HepG2 (cell line): ENCODE measurements around the gene FBXL13. TPM values are rescaled to one million over a fixed set of nuclear protein-coding genes. Genes with fewer than 3 reads are reported as not detected.
A peak's percentile ranks its signal among the peaks of the same experiment; 100 is the strongest.

ENCODE experiments used
- ARNT2 ChIP-seq: sonication (generic); formaldehyde crosslinking; IDR thresholded peaks from 2 replicates; pipeline ENCODE4 v1.8.0; 2022; ENCODE audit warnings: mild to moderate bottlenecking, low read depth, missing genetic modification reagents, moderate library complexity
- EP300 ChIP-seq, 3 experiments: sonication (generic) in 1 of 3; formaldehyde crosslinking in 1 of 3; IDR thresholded peaks; 2 replicates each; pipeline versions ENCODE4 v1.5.1 to v1.6.1; 2011 to 2020; ENCODE audit warnings: low read depth in 2 of 3, low read length in 2 of 3, borderline replicate concordance in 1 of 3, improper control_type of control experiment in 1 of 3, mild to moderate bottlenecking in 1 of 3, missing genetic modification reagents in 1 of 3, moderate library complexity in 1 of 3
- FOSL2 ChIP-seq: sonication (generic); formaldehyde crosslinking; IDR thresholded peaks from 2 replicates; pipeline ENCODE4 v1.4.0; 2020; ENCODE audit warnings: missing genetic modification reagents
- FOXA3 ChIP-seq: IDR thresholded peaks from 2 replicates; pipeline ENCODE4 v1.6.1; 2016; ENCODE audit warnings: missing genetic modification reagents, missing compliant biosample characterization
- GATA4 ChIP-seq: sonication (generic); IDR thresholded peaks from 2 replicates; pipeline ENCODE4 v1.6.1; 2016; ENCODE audit warnings: antibody characterized with exemption, low read depth, borderline replicate concordance
- HMG20A ChIP-seq: IDR thresholded peaks from 2 replicates; pipeline ENCODE4 v1.6.1; 2016; ENCODE audit warnings: borderline replicate concordance
- MAFF ChIP-seq: IDR thresholded peaks from 2 replicates; pipeline ENCODE4 v1.6.1; 2011; ENCODE audit warnings: low read depth, low read length, improper control_type of control experiment
- MED1 ChIP-seq: sonication (generic); formaldehyde crosslinking; IDR thresholded peaks from 2 replicates; pipeline ENCODE4 v1.4.0; 2020; ENCODE audit warnings: missing genetic modification reagents
- PITX1 ChIP-seq: sonication (generic); formaldehyde crosslinking; IDR thresholded peaks from 2 replicates; pipeline ENCODE4 v1.5.1; 2020; ENCODE audit warnings: mild to moderate bottlenecking, missing genetic modification reagents
- RAD21 ChIP-seq: fragments of 450-650 bp; formaldehyde crosslinking; IDR thresholded peaks from 2 replicates; pipeline ENCODE4 v1.5.0; 2020; ENCODE audit warnings: mild to moderate bottlenecking
- SAP130 ChIP-seq: IDR thresholded peaks from 2 replicates; pipeline ENCODE4 v1.6.1; 2016; ENCODE audit warnings: low read depth
- SIX1 ChIP-seq: sonication (generic); formaldehyde crosslinking; IDR thresholded peaks from 2 replicates; pipeline ENCODE4 v1.4.0; 2020; ENCODE audit warnings: missing genetic modification reagents, borderline replicate concordance
- SOX13 ChIP-seq, 3 experiments: fragments of 450-650 bp in 1 of 3; sonication (generic) in 1 of 3; formaldehyde crosslinking in 1 of 3; IDR thresholded peaks in 2 of 3; conservative IDR thresholded peaks in 1 of 3; 2 replicates each; pipeline versions ENCODE4 v1.5.0 to v1.6.1; 2016 to 2020; ENCODE audit warnings: antibody characterized with exemption in 1 of 3, mild to moderate bottlenecking in 1 of 3, missing compliant biosample characterization in 1 of 3, missing genetic modification reagents in 1 of 3, moderate library complexity in 1 of 3
- TEAD3 ChIP-seq: optimal IDR thresholded peaks from 2 replicates; pipeline ENCODE3; 2016; ENCODE audit warnings: borderline replicate concordance
- ZBTB20 ChIP-seq: sonication (generic); formaldehyde crosslinking; IDR thresholded peaks from 2 replicates; pipeline ENCODE4 v1.8.1; 2023; ENCODE audit warnings: missing genetic modification reagents, low read depth, mild to moderate bottlenecking, borderline replicate concordance
- ZNF275 ChIP-seq: sonication (generic); formaldehyde crosslinking; IDR thresholded peaks from 2 replicates; pipeline ENCODE4 v1.8.0; 2022; ENCODE audit warnings: missing genetic modification reagents, mild to moderate bottlenecking, inconsistent platforms, borderline replicate concordance
- ZNF564 ChIP-seq: sonication (generic); formaldehyde crosslinking; IDR thresholded peaks from 2 replicates; pipeline ENCODE4 v1.8.1; 2023; ENCODE audit warnings: mild to moderate bottlenecking, missing genetic modification reagents
- ZNF749 ChIP-seq: sonication (generic); formaldehyde crosslinking; IDR thresholded peaks from 2 replicates; pipeline ENCODE4 v1.8.0; 2022; ENCODE audit warnings: mild to moderate bottlenecking, missing genetic modification reagents, moderate library complexity, borderline replicate concordance
- polyA plus RNA-seq, 8 experiments: library from polyadenylated mRNA; depleted of rRNA in 3 of 8; stranded (reverse) in 7 of 8; unstranded in 1 of 8; fragments of >200 nt; fragmentation: Illumina TruSeq in 4 of 8; extraction: Trizol in 4 of 8; gene quantifications; 2 replicates each; pipeline versions ENCODE4 v1.2.1 to v1.2.3, GENCODE V29; 2011 to 2016; ENCODE audit warnings: low read depth in 4 of 8, missing spikeins in 1 of 8, mixed read lengths in 1 of 8; ENCODE audit not compliant: insufficient read depth in 1 of 8
- total RNA-seq, 5 experiments: library from RNA; depleted of rRNA; stranded (reverse); fragments of >200 nt; fragmentation: Illumina TruSeq; extraction: Trizol; gene quantifications; 2 replicates each; pipeline ENCODE4 v1.2.3, GENCODE V29; 2016; ENCODE audit warnings: low read depth in 1 of 5
- TF ChIP-seq, protein P1 (sequence below): sonication (generic); formaldehyde crosslinking; IDR thresholded peaks from 2 replicates; pipeline ENCODE4 v1.5.1; 2020; ENCODE audit warnings: mild to moderate bottlenecking, missing genetic modification reagents, borderline replicate concordance
- TF ChIP-seq, protein P2 (sequence below): IDR thresholded peaks from 2 replicates; pipeline ENCODE4 v1.6.1; 2012; ENCODE audit warnings: low read depth, low read length, improper control_type of control experiment

Gene FBXL13
- total and polyA plus RNA-seq, 2 of the 13 experiments (the other 11 are each of a cell fraction or from before 2014, with no cell fraction given), result 0.24 to 0.77 TPM

- TF ChIP-seq, protein P1, sequence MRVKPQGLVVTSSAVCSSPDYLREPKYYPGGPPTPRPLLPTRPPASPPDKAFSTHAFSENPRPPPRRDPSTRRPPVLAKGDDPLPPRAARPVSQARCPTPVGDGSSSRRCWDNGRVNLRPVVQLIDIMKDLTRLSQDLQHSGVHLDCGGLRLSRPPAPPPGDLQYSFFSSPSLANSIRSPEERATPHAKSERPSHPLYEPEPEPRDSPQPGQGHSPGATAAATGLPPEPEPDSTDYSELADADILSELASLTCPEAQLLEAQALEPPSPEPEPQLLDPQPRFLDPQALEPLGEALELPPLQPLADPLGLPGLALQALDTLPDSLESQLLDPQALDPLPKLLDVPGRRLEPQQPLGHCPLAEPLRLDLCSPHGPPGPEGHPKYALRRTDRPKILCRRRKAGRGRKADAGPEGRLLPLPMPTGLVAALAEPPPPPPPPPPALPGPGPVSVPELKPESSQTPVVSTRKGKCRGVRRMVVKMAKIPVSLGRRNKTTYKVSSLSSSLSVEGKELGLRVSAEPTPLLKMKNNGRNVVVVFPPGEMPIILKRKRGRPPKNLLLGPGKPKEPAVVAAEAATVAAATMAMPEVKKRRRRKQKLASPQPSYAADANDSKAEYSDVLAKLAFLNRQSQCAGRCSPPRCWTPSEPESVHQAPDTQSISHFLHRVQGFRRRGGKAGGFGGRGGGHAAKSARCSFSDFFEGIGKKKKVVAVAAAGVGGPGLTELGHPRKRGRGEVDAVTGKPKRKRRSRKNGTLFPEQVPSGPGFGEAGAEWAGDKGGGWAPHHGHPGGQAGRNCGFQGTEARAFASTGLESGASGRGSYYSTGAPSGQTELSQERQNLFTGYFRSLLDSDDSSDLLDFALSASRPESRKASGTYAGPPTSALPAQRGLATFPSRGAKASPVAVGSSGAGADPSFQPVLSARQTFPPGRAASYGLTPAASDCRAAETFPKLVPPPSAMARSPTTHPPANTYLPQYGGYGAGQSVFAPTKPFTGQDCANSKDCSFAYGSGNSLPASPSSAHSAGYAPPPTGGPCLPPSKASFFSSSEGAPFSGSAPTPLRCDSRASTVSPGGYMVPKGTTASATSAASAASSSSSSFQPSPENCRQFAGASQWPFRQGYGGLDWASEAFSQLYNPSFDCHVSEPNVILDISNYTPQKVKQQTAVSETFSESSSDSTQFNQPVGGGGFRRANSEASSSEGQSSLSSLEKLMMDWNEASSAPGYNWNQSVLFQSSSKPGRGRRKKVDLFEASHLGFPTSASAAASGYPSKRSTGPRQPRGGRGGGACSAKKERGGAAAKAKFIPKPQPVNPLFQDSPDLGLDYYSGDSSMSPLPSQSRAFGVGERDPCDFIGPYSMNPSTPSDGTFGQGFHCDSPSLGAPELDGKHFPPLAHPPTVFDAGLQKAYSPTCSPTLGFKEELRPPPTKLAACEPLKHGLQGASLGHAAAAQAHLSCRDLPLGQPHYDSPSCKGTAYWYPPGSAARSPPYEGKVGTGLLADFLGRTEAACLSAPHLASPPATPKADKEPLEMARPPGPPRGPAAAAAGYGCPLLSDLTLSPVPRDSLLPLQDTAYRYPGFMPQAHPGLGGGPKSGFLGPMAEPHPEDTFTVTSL (CRISPR knock-in tag), result peak; percentile 92
- no peak for TF ChIP-seq PITX1
- TF ChIP-seq SOX13 (IDR thresholded peaks at IDR 0.05), result peak; percentile 15; the same call in 1 of the 2 replicates
- TF ChIP-seq SOX13 (CRISPR knock-in tag; conservative IDR thresholded peaks at IDR 0.05 in 1 of 2, IDR thresholded peaks at IDR 0.05 in 1 of 2), result peak in 1 of 2 experiments; percentile 58; a peak in 1 of 4 replicates
- TF ChIP-seq ZBTB20 (CRISPR knock-in tag), result peak; percentile 84; the same call in 1 of the 2 replicates
- peak; percentile 90 for TF ChIP-seq MED1 (CRISPR knock-in tag)
- no peak for TF ChIP-seq ARNT2 (CRISPR knock-in tag)
- TF ChIP-seq MAFF, result 0 out of 2 replicates have a peak, but pooled peaks have one; percentile 20
- no peak for TF ChIP-seq ZNF564
- peak; percentile 96 for TF ChIP-seq FOSL2 (CRISPR knock-in tag)
- TF ChIP-seq SIX1 (CRISPR knock-in tag), result no peak
- no peak for TF ChIP-seq ZNF275 (CRISPR knock-in tag)
- peak; percentile 55 for TF ChIP-seq TEAD3 (CRISPR knock-in tag)
- TF ChIP-seq ZNF749, result no peak
- peak; percentile 57 for TF ChIP-seq SAP130 (CRISPR knock-in tag)
- peak; percentile 36; the same call in 1 of the 2 replicates for TF ChIP-seq GATA4
- TF ChIP-seq, protein P2, sequence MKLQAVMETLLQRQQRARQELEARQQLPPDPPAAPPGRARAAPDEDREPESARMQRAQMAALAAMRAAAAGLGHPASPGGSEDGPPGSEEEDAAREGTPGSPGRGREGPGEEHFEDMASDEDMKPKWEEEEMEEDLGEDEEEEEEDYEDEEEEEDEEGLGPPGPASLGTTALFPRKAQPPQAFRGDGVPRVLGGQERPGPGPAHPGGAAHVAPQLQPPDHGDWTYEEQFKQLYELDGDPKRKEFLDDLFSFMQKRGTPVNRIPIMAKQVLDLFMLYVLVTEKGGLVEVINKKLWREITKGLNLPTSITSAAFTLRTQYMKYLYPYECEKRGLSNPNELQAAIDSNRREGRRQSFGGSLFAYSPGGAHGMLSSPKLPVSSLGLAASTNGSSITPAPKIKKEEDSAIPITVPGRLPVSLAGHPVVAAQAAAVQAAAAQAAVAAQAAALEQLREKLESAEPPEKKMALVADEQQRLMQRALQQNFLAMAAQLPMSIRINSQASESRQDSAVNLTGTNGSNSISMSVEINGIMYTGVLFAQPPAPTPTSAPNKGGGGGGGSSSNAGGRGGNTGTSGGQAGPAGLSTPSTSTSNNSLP, result 0 out of 2 replicates have a peak, but pooled peaks have one; percentile 65
- TF ChIP-seq HMG20A, result peak; percentile 59; the same call in 1 of the 2 replicates
- no peak for TF ChIP-seq RAD21
- TF ChIP-seq EP300 (IDR thresholded peaks at IDR 0.05; ENCODE audit: low read depth in 2 of 2, low read length in 2 of 2), result peak in 1 of 2 experiments; percentile 85; a peak in 2 of 4 replicates
- no peak; the same call in 1 of the 2 replicates for TF ChIP-seq EP300 (CRISPR knock-in tag; IDR thresholded peaks at IDR 0.05; ENCODE audit: borderline replicate concordance)
- peak; percentile 82 for TF ChIP-seq FOXA3 (CRISPR knock-in tag)
Observed at GRCh38 chr7:102874166-102874829, 200.3 kb downstream of the FBXL13 start (continued).
